Heart left ventricle (tissue), 16 donors: Measurements from ENCODE around the gene PTN. TPM values are rescaled to one million over a fixed set of nuclear protein-coding genes. Genes with fewer than 3 reads are reported as not detected.
"Not testable (repeated sequence)": the region's sequence is repeated elsewhere in the genome, so short reads cannot be mapped to it uniquely, and the experiment has no call there.

Source experiments
- ATAC-seq, 4 donors: fragments of 200-7000 bp; cut with Tn5 transposase; one replicate each; pipeline ENCODE4 v1.9.1; 2020 to 2022; ENCODE audit warnings: moderate library complexity in 4 of 4, mild to moderate bottlenecking in 3 of 4, moderate number of reproducible peaks in 1 of 4
- DNase-seq, 5 donors: peaks; one replicate each; pipeline ENCODE4 v3.0.0-alpha.2; 2020
- H3K27ac ChIP-seq, 12 donors: fragments of 200-600 bp; sonication (generic) in 4 of 12; one replicate each; pipeline versions ENCODE4 v1.5.0 to v1.8.0; 2016 to 2022; ENCODE audit warnings: mild to moderate bottlenecking in 2 of 12
- H3K27me3 ChIP-seq, 9 donors: fragments of 200-600 bp; sonication (generic) in 2 of 9; one replicate each; pipeline versions ENCODE4 v1.5.1 to v1.8.0; 2016 to 2022; ENCODE audit warnings: mild to moderate bottlenecking in 3 of 9
- H3K36me3 ChIP-seq, 9 donors: fragments of 200-600 bp; sonication (generic) in 2 of 9; one replicate each; pipeline versions ENCODE4 v1.5.0 to v1.8.0; 2018 to 2022; ENCODE audit warnings: mild to moderate bottlenecking in 2 of 9
- H3K4me1 ChIP-seq, 12 donors: fragments of 200-600 bp; sonication (generic) in 4 of 12; one replicate each; pipeline versions ENCODE4 v1.5.0 to v1.8.0; 2016 to 2022; ENCODE audit warnings: mild to moderate bottlenecking in 3 of 12
- H3K4me3 ChIP-seq, 12 donors: fragments of 200-600 bp; sonication (generic) in 4 of 12; one replicate each; pipeline versions ENCODE4 v1.5.0 to v1.8.0; 2017 to 2022; ENCODE audit warnings: mild to moderate bottlenecking in 9 of 12, moderate library complexity in 4 of 12
- H3K9me3 ChIP-seq, 12 donors: fragments of 200-600 bp; sonication (generic) in 4 of 12; one replicate each; pipeline versions ENCODE4 v1.5.0 to v1.8.0; 2016 to 2022; ENCODE audit warnings: mild to moderate bottlenecking in 1 of 12
- POLR2A ChIP-seq, 2 donors: fragments of 450-650 bp; IDR thresholded peaks; one replicate each; pipeline ENCODE4 v1.6.1; 2017; ENCODE audit warnings: antibody characterized with exemption in 2 of 2, mild to moderate bottlenecking in 2 of 2, moderate library complexity in 2 of 2
- WGBS, 4 donors: extraction: QIAGEN DNeasy Blood & Tissue Kit in 2 of 4; methylation state at CpG; one replicate each; pipeline versions ENCODE4 v1.1.5 to v1.1.7; 2013 to 2018; 5-methylcytosine and 5-hydroxymethylcytosine counted together
- intact Hi-C, 10 donors: fragments of 100-400 bp; cut with DNase I; formaldehyde crosslinking; loops; one replicate each; pipeline versions ENCODE4 v1.11.1 to v1.14.2; 2022
- polyA plus RNA-seq, 2 donors: library from polyadenylated mRNA; stranded (reverse); fragments of 200-250 nt; gene quantifications; one replicate each; pipeline ENCODE4 v1.2.3, GENCODE V29; 2013
- total RNA-seq, 9 donors: library from RNA; depleted of rRNA in 2 of 9; stranded (reverse); fragments of >200 nt in 2 of 9; fragmentation: NEBNext Ultra II Directional in 3 of 9; extraction: Animal tissue kit (Norgen Biotek cat#: 25700) in 3 of 9; gene quantifications; one replicate each; pipeline versions ENCODE4 v1.1.0 to v1.2.4, GENCODE V29; 2016 to 2023
- TF ChIP-seq, protein P1 (sequence below), 12 donors: fragments of 200-600 bp; sonication (generic) in 4 of 12; IDR thresholded peaks; one replicate each; pipeline versions ENCODE4 v1.5.0 to v1.8.0; 2018 to 2022; ENCODE audit warnings: antibody characterized with exemption in 12 of 12, mild to moderate bottlenecking in 5 of 12
- donor health status: ischemic (EF 13 %, LVEDD 7.1; RV severe dilation, severe dysfunction).
- donor health status: healthy with polysubstance abuse.
- donor health status: DM: no; HTN: yes; CAD: no.
- donor health status: DM: no; HTN: no; CAD: no.
- donor health status: ischemic (EF 25% LVEDD 6.9; RV normal size, moderate dysfunction).
- donor health status: ischemic (EF 25% LVEDD 5.7; RV mildly dilated, moderate dysfunction).
- donor health status: healthy.
- donor health status: DM: yes; HTN: yes; CAD: no.
- donor health status: ischemic (EF 35%, LVEDD 5.7; RV mildly dilated, moderate dysfunction).
- donor health status: nonischemic (EF 11% LVEDD 7.7; RV severe dilation, severe dysfunction).
- donor health status: DM: yes; HTN: yes; CAD: no.
- donor health status: PGD.
- donor health status: ischemic (EF 29% LVEDD 5.4; RV normal size, mild dysfunction).
- donor health status: nonischemic (EF 23%, LVEDD 6.1; RV moderate dilation, normal function).

The PTN gene
- total and polyA plus RNA-seq, 11 donors: 3.6 to 23.2 (median 12.8) TPM

DNA sequence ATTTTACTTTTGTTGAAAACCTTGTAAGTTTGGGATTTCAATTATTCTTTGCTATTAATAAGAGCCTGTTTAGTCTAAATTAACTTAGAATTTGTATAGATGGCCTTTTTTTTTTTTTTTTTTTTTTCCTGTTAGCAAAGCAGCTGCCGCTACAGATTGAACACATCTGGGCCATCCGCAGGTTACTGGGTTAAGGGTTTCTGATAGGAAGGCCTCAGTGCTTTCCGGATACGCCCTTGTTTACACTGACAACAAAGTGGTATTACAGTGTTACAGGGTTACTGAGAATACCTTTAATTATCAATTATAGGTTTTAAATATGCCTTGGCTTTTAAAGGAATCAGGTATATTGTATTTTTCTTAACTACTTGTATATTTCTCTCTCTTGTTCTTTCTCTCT, 76.8 kb downstream of the PTN start:
- intact Hi-C loops: no loop called here
- H3K4me1 ChIP-seq: no peaks in the 10 kb centered on the region
- H3K9me3 ChIP-seq: no peaks in the 10 kb centered on the region
- ATAC-seq (no peak), DNase-seq (no peak)
- WGBS, 4 donors: 54 to 68% (median 63%) methylated on average over 4 of the region's 4 CpGs
- no peak overlapping the region for H3K4me3 ChIP-seq
- no peaks in the 10 kb centered on the region for H3K27me3 ChIP-seq
- no peaks in the 10 kb centered on the region for H3K36me3 ChIP-seq
- TF ChIP-seq POLR2A (IDR thresholded peaks at IDR 0.05): no peak
- TF ChIP-seq, protein P1, sequence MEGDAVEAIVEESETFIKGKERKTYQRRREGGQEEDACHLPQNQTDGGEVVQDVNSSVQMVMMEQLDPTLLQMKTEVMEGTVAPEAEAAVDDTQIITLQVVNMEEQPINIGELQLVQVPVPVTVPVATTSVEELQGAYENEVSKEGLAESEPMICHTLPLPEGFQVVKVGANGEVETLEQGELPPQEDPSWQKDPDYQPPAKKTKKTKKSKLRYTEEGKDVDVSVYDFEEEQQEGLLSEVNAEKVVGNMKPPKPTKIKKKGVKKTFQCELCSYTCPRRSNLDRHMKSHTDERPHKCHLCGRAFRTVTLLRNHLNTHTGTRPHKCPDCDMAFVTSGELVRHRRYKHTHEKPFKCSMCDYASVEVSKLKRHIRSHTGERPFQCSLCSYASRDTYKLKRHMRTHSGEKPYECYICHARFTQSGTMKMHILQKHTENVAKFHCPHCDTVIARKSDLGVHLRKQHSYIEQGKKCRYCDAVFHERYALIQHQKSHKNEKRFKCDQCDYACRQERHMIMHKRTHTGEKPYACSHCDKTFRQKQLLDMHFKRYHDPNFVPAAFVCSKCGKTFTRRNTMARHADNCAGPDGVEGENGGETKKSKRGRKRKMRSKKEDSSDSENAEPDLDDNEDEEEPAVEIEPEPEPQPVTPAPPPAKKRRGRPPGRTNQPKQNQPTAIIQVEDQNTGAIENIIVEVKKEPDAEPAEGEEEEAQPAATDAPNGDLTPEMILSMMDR (IDR thresholded peaks at IDR 0.05): no peak
- H3K27ac ChIP-seq: no peak overlapping the region

DNA sequence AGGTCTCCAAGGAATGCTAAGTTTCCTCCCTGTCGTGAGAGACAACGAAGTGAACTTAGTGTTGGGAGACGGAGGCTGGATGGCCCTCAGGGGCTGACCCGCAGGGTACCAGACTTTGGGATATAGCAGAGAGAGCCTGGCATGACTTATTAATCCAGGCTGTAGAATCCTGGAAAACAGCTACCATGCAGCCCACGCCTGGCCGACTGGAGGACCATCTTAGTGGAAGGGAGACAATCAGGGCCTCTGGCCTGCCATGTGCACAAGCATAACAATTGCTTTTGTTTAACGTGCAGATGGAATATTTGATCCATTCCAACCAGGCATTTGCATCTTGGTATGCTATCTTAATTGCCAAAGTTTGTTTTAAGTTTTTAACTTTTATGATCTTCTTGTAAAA, 78.1 kb downstream of the PTN start:
- ATAC-seq, intact Hi-C loops, H3K36me3 ChIP-seq, H3K4me1 ChIP-seq, DNase-seq, H3K27ac ChIP-seq, H3K4me3 ChIP-seq, H3K9me3 ChIP-seq, H3K27me3 ChIP-seq: not testable (repeated sequence)
- WGBS, 4 donors: 83 to 89% (median 86%) methylated on average over 7 of the region's 7 CpGs

DNA sequence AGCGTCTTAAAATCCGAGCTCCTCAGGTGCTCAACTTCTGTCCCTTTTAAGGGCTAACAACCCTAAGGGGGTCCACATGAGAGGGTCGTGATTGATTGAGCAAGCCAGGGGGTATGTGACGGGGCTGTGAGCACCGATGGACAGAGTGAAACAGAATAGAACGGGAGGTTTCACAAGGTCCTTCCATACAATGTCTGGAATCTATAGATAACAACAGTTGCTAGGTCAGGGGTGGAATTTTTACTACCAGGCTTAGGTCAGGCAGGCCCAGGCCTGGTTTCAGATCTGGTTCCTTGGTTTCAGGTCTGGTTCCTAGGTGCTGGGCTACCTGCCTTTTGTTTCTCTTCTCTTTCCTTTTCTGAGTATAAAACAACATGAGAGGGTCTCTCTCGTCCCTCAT, 80.9 kb downstream of the PTN start:
- ATAC-seq (no peak), DNase-seq (no peak)
- Histone ChIP-seq H3K4me3 (no peak overlapping the region), H3K36me3 (no peaks in the 10 kb centered on the region), H3K9me3 (no peaks in the 10 kb centered on the region), H3K27ac (no peak overlapping the region), H3K27me3 (no peaks in the 10 kb centered on the region), H3K4me1 (no peaks in the 10 kb centered on the region)
- TF ChIP-seq POLR2A (IDR thresholded peaks at IDR 0.05): no peak
- TF ChIP-seq, protein P1 (IDR thresholded peaks at IDR 0.05): no peak
- WGBS, 4 donors: 83 to 89% (median 87%) methylated on average over 7 of the region's 7 CpGs
- intact Hi-C loops: no loop called here

DNA sequence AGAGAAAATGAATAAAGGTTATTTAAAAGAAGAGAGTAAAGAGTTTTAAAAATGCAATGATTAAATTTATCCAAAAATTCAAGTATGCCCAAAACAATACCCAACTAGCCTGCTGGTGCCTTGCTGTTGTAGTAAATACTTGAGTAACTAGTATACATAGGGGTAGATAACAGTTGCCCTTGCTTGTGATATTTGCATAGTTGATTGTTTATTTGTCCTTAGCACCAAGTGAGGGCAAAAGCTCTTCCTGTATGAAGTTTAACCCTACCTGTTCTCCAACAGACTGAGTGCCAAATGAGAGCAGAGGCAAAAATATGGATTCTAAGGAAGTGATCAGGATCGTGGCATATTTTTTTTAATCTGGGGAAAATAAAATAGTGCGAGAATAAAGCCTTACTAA, 85.0 kb downstream of the PTN start:
- intact Hi-C loops: no loop called here
- TF ChIP-seq POLR2A (IDR thresholded peaks at IDR 0.05): no peak
- TF ChIP-seq, protein P1 (IDR thresholded peaks at IDR 0.05): no peak
- Histone ChIP-seq H3K4me1 (no peaks in the 10 kb centered on the region), H3K27me3 (no peaks in the 10 kb centered on the region), H3K9me3 (no peaks in the 10 kb centered on the region), H3K4me3 (no peak overlapping the region), H3K27ac (no peak overlapping the region), H3K36me3 (no peaks in the 10 kb centered on the region)
- no peak for ATAC-seq
- WGBS, 4 donors: 71 to 91% (median 88%) methylated on average over 2 of the region's 2 CpGs
- no peak for DNase-seq

DNA sequence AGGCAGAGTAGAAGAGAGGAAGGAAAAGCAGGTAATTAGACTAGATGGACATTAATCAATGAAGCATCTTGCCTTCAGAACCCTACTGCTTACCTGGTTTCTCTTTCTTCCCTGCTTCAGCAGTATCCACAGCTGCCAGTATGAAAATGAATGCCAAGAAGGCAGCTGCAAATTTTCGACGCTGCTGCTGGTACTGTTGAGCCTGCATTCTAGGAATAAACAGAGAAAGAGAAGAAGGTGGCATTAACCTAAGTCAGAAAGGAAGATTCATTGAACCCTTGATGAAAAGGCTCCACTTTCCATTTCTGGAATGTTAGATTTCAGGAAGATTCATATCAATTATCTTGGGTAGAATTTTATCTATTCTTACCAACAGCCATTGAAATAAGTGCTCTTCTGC, 88.8 kb downstream of the PTN start:
- ATAC-seq: no peak
- H3K4me1 ChIP-seq: no peaks in the 10 kb centered on the region
- WGBS, 4 donors: 80 to 86% (median 84%) methylated on average over 2 of the region's 2 CpGs

More for the DNA sequence above, 88.8 kb downstream of the PTN start:
- Histone ChIP-seq H3K27me3 (no peaks in the 10 kb centered on the region), H3K9me3 (no peaks in the 10 kb centered on the region), H3K4me3 (no peak overlapping the region), H3K36me3 (peaks cover 0 to 24% (median 0%) of the 10 kb centered on the region in 9 donors), H3K27ac (no peak overlapping the region)
- DNase-seq: no peak
- TF ChIP-seq, protein P1 (IDR thresholded peaks at IDR 0.05): no peak
- no peak for TF ChIP-seq POLR2A (IDR thresholded peaks at IDR 0.05)
- intact Hi-C loops: no loop called here
